Lower leg skin (tissue), 4 donors: ENCODE measurements around the gene MSMB. TPM values are rescaled to one million over a fixed set of nuclear protein-coding genes. Genes with fewer than 3 reads are reported as not detected.

Source experiments
- DNase-seq, 2 donors: peaks; one replicate each; pipeline ENCODE4 v3.0.0-alpha.2; 2019; ENCODE audit warnings: low spot score in 2 of 2
- H3K4me3 ChIP-seq: fragments of 200-600 bp; sonication (generic); 2 replicates; pipeline ENCODE4 v1.5.1; 2017; ENCODE audit warnings: mild to moderate bottlenecking, low read depth; ENCODE audit not compliant: poor library complexity, severe bottlenecking
- POLR2A ChIP-seq, 2 donors: fragments of 450-650 bp; IDR thresholded peaks; one replicate each; pipeline ENCODE4 v1.6.1; 2016 to 2017; ENCODE audit warnings: antibody characterized with exemption in 2 of 2, mild to moderate bottlenecking in 1 of 2, moderate library complexity in 1 of 2
- WGBS, 2 donors: methylation state at CpG; one replicate each; pipeline ENCODE4 v1.1.5; 2018; 5-methylcytosine and 5-hydroxymethylcytosine counted together
- intact Hi-C: fragments of 100-400 bp; cut with DNase I; formaldehyde crosslinking; loops from one replicate; pipeline ENCODE4 v1.15.0; 2023; ENCODE audit warnings: low total_unique reads
- total RNA-seq, 4 donors: library from RNA; depleted of rRNA; stranded (reverse); fragments of >200 nt; gene quantifications; one replicate each; pipeline ENCODE4 v1.1.0, GENCODE V29; 2016
- TF ChIP-seq, protein P1 (sequence below), 3 donors: fragments of 450-650 bp; IDR thresholded peaks; one replicate each; pipeline ENCODE4 v1.5.1; 2016; ENCODE audit warnings: antibody characterized with exemption in 3 of 3, mild to moderate bottlenecking in 3 of 3, moderate library complexity in 2 of 3

Gene MSMB
- total RNA-seq, 4 donors from 2014 or later, result 5.5 to 46.7 (median 10.5) TPM

DNA sequence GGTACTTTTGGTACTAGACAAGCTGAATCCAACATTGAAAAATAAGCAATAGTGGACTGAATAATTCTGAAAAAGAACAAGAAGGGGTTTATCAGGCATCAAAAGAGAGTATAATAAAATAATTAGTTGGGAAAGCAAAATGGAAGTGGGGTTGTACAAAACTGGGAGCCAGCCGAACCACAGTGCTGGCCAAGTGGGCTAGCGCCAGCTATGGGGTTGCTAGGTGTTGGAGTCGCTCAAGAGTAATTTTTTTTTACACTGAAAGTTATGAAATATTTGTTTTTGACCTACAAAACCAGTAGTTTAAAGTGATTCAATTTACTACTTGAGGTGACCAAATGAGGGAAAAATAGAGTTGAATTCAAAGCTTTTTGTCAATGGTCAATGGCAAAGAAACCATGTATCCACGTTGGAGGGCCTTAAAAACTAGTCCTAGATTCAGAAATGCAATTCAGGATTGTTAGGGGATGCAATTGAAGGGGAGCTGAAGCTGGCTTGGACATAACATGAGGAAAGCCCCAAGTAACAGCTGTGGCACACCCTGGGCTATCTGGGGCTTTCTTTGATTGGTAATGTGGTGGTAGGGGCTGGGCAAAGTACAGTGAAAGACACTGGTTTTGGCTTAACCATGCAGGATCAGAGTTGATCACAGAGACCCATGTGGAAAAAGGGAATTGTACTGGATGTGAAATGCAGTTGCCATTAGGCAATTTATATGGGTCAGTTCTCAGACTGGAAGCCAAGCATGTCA, 28.3 kb upstream of the MSMB start:
- DNase-seq, result no peak
- no peak overlapping the region for H3K4me3 ChIP-seq
- 53 to 65% methylated on average over 4 of the region's 4 CpGs for WGBS, 2 donors
- TF ChIP-seq POLR2A (IDR thresholded peaks at IDR 0.05), result no peak
- TF ChIP-seq, protein P1, sequence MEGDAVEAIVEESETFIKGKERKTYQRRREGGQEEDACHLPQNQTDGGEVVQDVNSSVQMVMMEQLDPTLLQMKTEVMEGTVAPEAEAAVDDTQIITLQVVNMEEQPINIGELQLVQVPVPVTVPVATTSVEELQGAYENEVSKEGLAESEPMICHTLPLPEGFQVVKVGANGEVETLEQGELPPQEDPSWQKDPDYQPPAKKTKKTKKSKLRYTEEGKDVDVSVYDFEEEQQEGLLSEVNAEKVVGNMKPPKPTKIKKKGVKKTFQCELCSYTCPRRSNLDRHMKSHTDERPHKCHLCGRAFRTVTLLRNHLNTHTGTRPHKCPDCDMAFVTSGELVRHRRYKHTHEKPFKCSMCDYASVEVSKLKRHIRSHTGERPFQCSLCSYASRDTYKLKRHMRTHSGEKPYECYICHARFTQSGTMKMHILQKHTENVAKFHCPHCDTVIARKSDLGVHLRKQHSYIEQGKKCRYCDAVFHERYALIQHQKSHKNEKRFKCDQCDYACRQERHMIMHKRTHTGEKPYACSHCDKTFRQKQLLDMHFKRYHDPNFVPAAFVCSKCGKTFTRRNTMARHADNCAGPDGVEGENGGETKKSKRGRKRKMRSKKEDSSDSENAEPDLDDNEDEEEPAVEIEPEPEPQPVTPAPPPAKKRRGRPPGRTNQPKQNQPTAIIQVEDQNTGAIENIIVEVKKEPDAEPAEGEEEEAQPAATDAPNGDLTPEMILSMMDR (IDR thresholded peaks at IDR 0.05), result no peak
- intact Hi-C loops, result no loop called here

- no peak overlapping the region for H3K4me3 ChIP-seq
- no peak for TF ChIP-seq POLR2A (IDR thresholded peaks at IDR 0.05)
- TF ChIP-seq, protein P1 (IDR thresholded peaks at IDR 0.05), result no peak
- no peak for DNase-seq
- intact Hi-C loops, result no loop called here
- WGBS, 2 donors, result 86 to 94% methylated on average over 1 of the region's 1 CpG
Observed at GRCh38 chr10:46073564-46073963, 27.5 kb upstream of the MSMB start.

- no peak for DNase-seq
- H3K4me3 ChIP-seq, result no peak overlapping the region
- WGBS, 2 donors, result 42 to 59% methylated on average over 6 of the region's 6 CpGs
- intact Hi-C loops, result no loop called here
- TF ChIP-seq, protein P1 (IDR thresholded peaks at IDR 0.05), result no peak
- TF ChIP-seq POLR2A (IDR thresholded peaks at IDR 0.05), result no peak
Observed at GRCh38 chr10:46070749-46071148, 24.7 kb upstream of the MSMB start.

GRCh38 chr10:46069771-46070463, 23.8 kb upstream of the MSMB start:
- intact Hi-C loops, result no loop called here
- H3K4me3 ChIP-seq, result no peak overlapping the region
- DNase-seq, result no peak
- TF ChIP-seq, protein P1 (IDR thresholded peaks at IDR 0.05), result no peak
- TF ChIP-seq POLR2A (IDR thresholded peaks at IDR 0.05), result no peak
- WGBS, 2 donors, result 68 to 74% methylated on average over 6 of the region's 6 CpGs

DNA sequence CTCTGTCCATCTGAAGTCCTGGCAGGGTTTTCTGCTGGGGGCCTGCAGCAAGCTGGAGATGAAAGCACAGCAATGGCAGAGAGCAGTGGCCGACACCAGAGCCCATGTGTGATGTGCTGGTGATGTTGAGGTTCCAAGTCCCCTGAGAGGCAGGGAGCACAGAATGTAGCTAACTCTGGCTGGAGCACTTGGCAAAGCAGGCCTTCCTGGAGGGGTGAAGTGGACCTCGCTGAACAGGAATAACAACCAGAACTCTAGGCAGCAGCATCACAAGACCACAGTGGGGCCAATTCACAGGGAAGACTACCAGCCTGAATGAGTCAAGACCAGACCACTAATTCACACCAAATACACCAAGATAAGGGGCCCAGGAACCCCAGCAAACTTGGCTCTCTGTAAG, 22.8 kb upstream of the MSMB start:
- no peak for DNase-seq
- no peak overlapping the region for H3K4me3 ChIP-seq
- 67 to 90% methylated on average over 2 of the region's 2 CpGs for whole genome bisulfite sequencing, 2 donors
- TF ChIP-seq POLR2A (IDR thresholded peaks at IDR 0.05), result no peak
- TF ChIP-seq, protein P1 (IDR thresholded peaks at IDR 0.05), result no peak
- intact Hi-C loops, result no loop called here
